ENCODE data around the gene SULT1C2. TPM values are rescaled to one million over a fixed set of nuclear protein-coding genes. Genes with fewer than 3 reads are reported as not detected.

The SULT1C2 gene
- total RNA-seq, 1 experiment from 2014 or later: 1.6 TPM

- Histone ChIP-seq H4K8ac (replicated peaks; ENCODE audit: insufficient read length, low read depth, low read length) (no peak overlapping the region), H4K20me1 (ENCODE audit: control insufficient read depth, insufficient read depth, insufficient read length) (no peaks in the 10 kb centered on the region), H3K79me2 (ENCODE audit: insufficient read depth, low read length) (no peaks in the 10 kb centered on the region), H4K5ac (ENCODE audit: insufficient read length, low read depth, low read length) (no peak overlapping the region), H3K4ac (ENCODE audit: low read depth, low read length) (no peak overlapping the region), H3K9ac (ENCODE audit: extremely low read depth, insufficient read length, low read length) (no peak overlapping the region), H3K4me2 (ENCODE audit: insufficient read depth, insufficient read length, low read length) (no peak overlapping the region), H3K79me1 (ENCODE audit: insufficient read depth, low read depth, low read length, poor library complexity, severe bottlenecking) (no peaks in the 10 kb centered on the region), H4K91ac (ENCODE audit: insufficient read length, low read depth, low read length) (no peak overlapping the region), H2BK120ac (ENCODE audit: low read depth, low read length, poor library complexity, severe bottlenecking) (no peak overlapping the region), H3K4me1 (ENCODE audit: insufficient read depth, low read length) (no peaks in the 10 kb centered on the region), H3K23ac (ENCODE audit: insufficient read length, low read depth, low read length) (no peak overlapping the region), H3K9me3 (ENCODE audit: control insufficient read depth, low read depth, low read length) (no peaks in the 10 kb centered on the region), H2BK20ac (ENCODE audit: low read depth, low read length, poor library complexity, severe bottlenecking) (no peak overlapping the region), H3K18ac (ENCODE audit: insufficient read length, low read depth, low read length) (no peak overlapping the region), H3K56ac (ENCODE audit: insufficient read length, low read depth, low read length) (no peak overlapping the region), H2AFZ (ENCODE audit: low read length) (no peak overlapping the region), H3T11ph (ENCODE audit: low read length) (no peak overlapping the region), H2BK12ac (ENCODE audit: insufficient read length, low read depth, low read length) (no peak overlapping the region), H3K23me2 (ENCODE audit: insufficient read length, low read depth, low read length, poor library complexity, severe bottlenecking) (no peaks in the 10 kb centered on the region), H3K27ac (ENCODE audit: insufficient read length, low read depth, low read length) (no peak overlapping the region), H2AK5ac (ENCODE audit: insufficient read length, low read length) (no peak overlapping the region), H3K27me3 (ENCODE audit: insufficient read depth, low read length) (no peaks in the 10 kb centered on the region), H2BK15ac (ENCODE audit: low read depth, low read length) (no peak overlapping the region), H3K14ac (ENCODE audit: insufficient read depth, low read length) (no peak overlapping the region), H2BK5ac (ENCODE audit: insufficient read length, low read length) (no peak overlapping the region)
- no peak for TF ChIP-seq CTCF (conservative IDR thresholded peaks at IDR 0.05)
- WGBS (ENCODE audit: extremely low coverage, insufficient read length, low lambda C conversion rate): no CpG with 5 or more reads among the region's 2 CpGs
- Mint-ChIP-seq H3K36me3 (ENCODE audit: insufficient read depth in 1 of 3, low read depth in 3 of 3) (no peaks in the 10 kb centered on the region), H3K27ac (no peak overlapping the region), H3K4me3 (no peak overlapping the region), H3K4me1 (no peaks in the 10 kb centered on the region), H3K27me3 (ENCODE audit: low read depth) (peaks cover 4% of the 10 kb centered on the region), H3K9me3 (no peaks in the 10 kb centered on the region)
- no peak for DNase-seq
Observed at GRCh38 chr2:108325756-108326155, 37.1 kb downstream of the SULT1C2 start.

Measured in H9 (cell line).